Type B pancreatic cell (in vitro differentiated cells): Measurements from ENCODE around the gene GOLGA8J. TPM values are rescaled to one million over a fixed set of nuclear protein-coding genes. Genes with fewer than 3 reads are reported as not detected.
"Not testable (repeated sequence)": the region's sequence is repeated elsewhere in the genome, so short reads cannot be mapped to it uniquely, and the experiment has no call there.

Source experiments
- DNase-seq: peaks from one replicate; pipeline ENCODE4 v3.0.0; 2021; ENCODE audit warnings: mixed read lengths; ENCODE audit not compliant: unreplicated experiment; ENCODE audit errors: extremely low spot score
- H3K27ac Mint-ChIP-seq: 2 replicates; pipeline ENCODE4 v1.8.0; 2021; ENCODE audit warnings: mild to moderate bottlenecking, mixed read lengths
- H3K27me3 Mint-ChIP-seq: 2 replicates; pipeline ENCODE4 v1.8.0; 2021; ENCODE audit warnings: mixed read lengths
- H3K36me3 Mint-ChIP-seq: 2 replicates; pipeline ENCODE4 v1.8.0; 2021; ENCODE audit warnings: mixed read lengths
- H3K4me1 Mint-ChIP-seq: one replicate; pipeline ENCODE4 v1.8.0; 2021; ENCODE audit warnings: mixed read lengths; ENCODE audit not compliant: unreplicated experiment
- H3K4me3 Mint-ChIP-seq: 2 replicates; pipeline ENCODE4 v1.8.0; 2021; ENCODE audit warnings: mild to moderate bottlenecking, mixed read lengths
- H3K9me3 Mint-ChIP-seq: 2 replicates; pipeline ENCODE4 v1.8.0; 2021; ENCODE audit warnings: mixed read lengths
- CTCF ChIP-seq: fragments of 200-600 bp; sonication (generic); conservative IDR thresholded peaks from 2 replicates; pipeline ENCODE4 v1.5.0; 2021; ENCODE audit warnings: antibody characterized with exemption, mild to moderate bottlenecking
- total RNA-seq: library from RNA; stranded (reverse); gene quantifications from 2 replicates; pipeline ENCODE4 v1.2.1, GENCODE V29; 2021; ENCODE audit warnings: low replicate concordance

The GOLGA8J gene
- total RNA-seq, 1 donor from 2014 or later: not detected

GRCh38 chr15:30130066-30130465 is 47.3 kb downstream of the GOLGA8J start:
- DNase-seq, H3K4me1 Mint-ChIP-seq: not testable (repeated sequence)

GRCh38 chr15:30134751-30135150 is 52.0 kb downstream of the GOLGA8J start, which contains the start of gene GOLGA8T:
Gene GOLGA8T, plus strand, starts transcription at chr15:30135051. Its CDS starts 98 bp downstream, at chr15:30135149.
- H3K27me3 Mint-ChIP-seq, H3K36me3 Mint-ChIP-seq, H3K27ac Mint-ChIP-seq, DNase-seq, H3K4me1 Mint-ChIP-seq, H3K4me3 Mint-ChIP-seq, H3K9me3 Mint-ChIP-seq: not testable (repeated sequence)

More at GRCh38 chr15:30130066-30130465, 47.3 kb downstream of the GOLGA8J start:
- peak; percentile 41 for TF ChIP-seq CTCF
- not testable (repeated sequence) for H3K4me3 Mint-ChIP-seq, H3K27me3 Mint-ChIP-seq, H3K9me3 Mint-ChIP-seq, H3K27ac Mint-ChIP-seq, H3K36me3 Mint-ChIP-seq

Other genes with a start within 250 kb of the GOLGA8J start
- 0.19 and 0.99 TPM in 2 replicates for gene GOLGA8T, start 52.1 kb downstream of the GOLGA8J start, total RNA-seq